ENCODE results near the gene C16orf46. TPM values are rescaled to one million over a fixed set of nuclear protein-coding genes. Genes with fewer than 3 reads are reported as not detected.

The C16orf46 gene
- polyA plus RNA-seq, 1 donor from 2014 or later = 8.7 TPM

DNA sequence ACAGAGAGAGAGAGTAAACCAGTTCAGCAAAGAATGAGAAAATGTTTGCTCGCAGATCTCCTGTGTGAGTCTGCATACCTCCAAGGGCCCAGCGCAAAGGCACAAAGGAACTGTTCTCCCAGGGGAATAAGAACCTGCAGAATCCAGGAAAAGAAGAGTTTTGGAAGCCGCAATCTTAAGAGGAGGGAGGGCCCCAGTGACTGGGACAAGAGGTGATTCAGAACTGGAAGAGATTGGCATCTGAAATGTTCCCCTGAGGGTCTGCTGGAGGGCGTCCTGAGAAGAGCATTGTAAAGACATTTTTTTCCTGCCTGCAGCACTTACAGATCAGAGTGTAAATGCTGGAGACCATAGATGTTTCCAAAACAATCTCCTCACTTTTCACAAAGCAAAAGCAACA is 35.3 kb downstream of the C16orf46 start:
- H4K20me1 ChIP-seq (ENCODE audit: insufficient read depth) = no peaks in the 10 kb centered on the region
- no peak overlapping the region for H3K9ac ChIP-seq (ENCODE audit: low read length)
- H3K36me3 ChIP-seq (ENCODE audit: insufficient read depth, low read length) = peaks cover 16% of the 10 kb centered on the region
- no peaks in the 10 kb centered on the region for H3K9me3 ChIP-seq (ENCODE audit: low read length)
- H3K4me3 ChIP-seq (ENCODE audit: low read length) = no peak overlapping the region
- TF ChIP-seq POLR2AphosphoS5 (IDR thresholded peaks at IDR 0.05) = no peak
- TF ChIP-seq MXI1 (conservative IDR thresholded peaks at IDR 0.05; ENCODE audit: poor library complexity, severe bottlenecking) = no peak
- H3K79me2 ChIP-seq (replicated peaks; ENCODE audit: insufficient read depth, low read length) = peaks cover 40% of the 10 kb centered on the region
- no peaks in the 10 kb centered on the region for H3K9me2 ChIP-seq (ENCODE audit: insufficient read depth, low read length)
- no peak overlapping the region for H3K27ac ChIP-seq (ENCODE audit: low read length)
- no peak overlapping the region for H3K4me2 ChIP-seq (ENCODE audit: low read length)
- H2AFZ ChIP-seq (ENCODE audit: low read depth, low read length) = no peak overlapping the region
- no peaks in the 10 kb centered on the region for H3K27me3 ChIP-seq (ENCODE audit: insufficient read depth, low read depth, low read length)
- no peaks in the 10 kb centered on the region for H3F3A ChIP-seq (ENCODE audit: insufficient read depth, low read length, poor library complexity, severe bottlenecking)

DNA sequence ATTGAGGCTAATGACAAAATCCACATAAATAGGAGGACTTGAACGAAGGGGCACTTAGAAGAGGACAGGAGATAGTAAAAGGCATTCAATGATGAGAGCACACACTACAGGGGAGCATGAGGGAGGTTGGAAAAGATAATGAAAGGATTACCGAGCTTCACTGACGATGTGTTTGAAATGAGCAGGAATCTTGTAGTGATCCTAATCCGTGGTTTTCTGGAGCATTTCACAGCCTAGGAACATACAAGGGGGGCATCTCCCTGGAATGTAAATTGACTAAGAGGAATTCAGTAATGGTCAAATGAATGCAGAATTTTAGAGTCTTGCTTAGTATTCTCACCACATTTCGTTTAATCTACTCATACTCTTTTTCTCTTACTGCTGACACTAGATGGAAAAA is 36.2 kb downstream of the C16orf46 start:
- H3K4me3 ChIP-seq (ENCODE audit: low read length) = no peak overlapping the region
- peaks cover 45% of the 10 kb centered on the region for H3K79me2 ChIP-seq (replicated peaks; ENCODE audit: insufficient read depth, low read length)
- H4K20me1 ChIP-seq (ENCODE audit: insufficient read depth) = no peaks in the 10 kb centered on the region
- H3K9me2 ChIP-seq (ENCODE audit: insufficient read depth, low read length) = no peaks in the 10 kb centered on the region
- no peak overlapping the region for H3K4me2 ChIP-seq (ENCODE audit: low read length)
- no peak overlapping the region for H2AFZ ChIP-seq (ENCODE audit: low read depth, low read length)
- no peaks in the 10 kb centered on the region for H3F3A ChIP-seq (ENCODE audit: insufficient read depth, low read length, poor library complexity, severe bottlenecking)
- H3K36me3 ChIP-seq (ENCODE audit: insufficient read depth, low read length) = peaks cover 10% of the 10 kb centered on the region
- H3K9me3 ChIP-seq (ENCODE audit: low read length) = no peaks in the 10 kb centered on the region
- no peak overlapping the region for H3K27ac ChIP-seq (ENCODE audit: low read length)
- TF ChIP-seq POLR2AphosphoS5 (IDR thresholded peaks at IDR 0.05) = no peak
- no peak for TF ChIP-seq TAF1 (IDR thresholded peaks at IDR 0.05; ENCODE audit: low read depth)
- TF ChIP-seq, protein P1, sequence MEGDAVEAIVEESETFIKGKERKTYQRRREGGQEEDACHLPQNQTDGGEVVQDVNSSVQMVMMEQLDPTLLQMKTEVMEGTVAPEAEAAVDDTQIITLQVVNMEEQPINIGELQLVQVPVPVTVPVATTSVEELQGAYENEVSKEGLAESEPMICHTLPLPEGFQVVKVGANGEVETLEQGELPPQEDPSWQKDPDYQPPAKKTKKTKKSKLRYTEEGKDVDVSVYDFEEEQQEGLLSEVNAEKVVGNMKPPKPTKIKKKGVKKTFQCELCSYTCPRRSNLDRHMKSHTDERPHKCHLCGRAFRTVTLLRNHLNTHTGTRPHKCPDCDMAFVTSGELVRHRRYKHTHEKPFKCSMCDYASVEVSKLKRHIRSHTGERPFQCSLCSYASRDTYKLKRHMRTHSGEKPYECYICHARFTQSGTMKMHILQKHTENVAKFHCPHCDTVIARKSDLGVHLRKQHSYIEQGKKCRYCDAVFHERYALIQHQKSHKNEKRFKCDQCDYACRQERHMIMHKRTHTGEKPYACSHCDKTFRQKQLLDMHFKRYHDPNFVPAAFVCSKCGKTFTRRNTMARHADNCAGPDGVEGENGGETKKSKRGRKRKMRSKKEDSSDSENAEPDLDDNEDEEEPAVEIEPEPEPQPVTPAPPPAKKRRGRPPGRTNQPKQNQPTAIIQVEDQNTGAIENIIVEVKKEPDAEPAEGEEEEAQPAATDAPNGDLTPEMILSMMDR (IDR thresholded peaks at IDR 0.05; ENCODE audit: poor library complexity, severe bottlenecking) = no peak
- no peak for TF ChIP-seq EZH2 (IDR thresholded peaks at IDR 0.05; ENCODE audit: borderline replicate concordance, insufficient read depth, low read length, poor library complexity, severe bottlenecking)
- no peak overlapping the region for H3K9ac ChIP-seq (ENCODE audit: low read length)
- no peaks in the 10 kb centered on the region for H3K27me3 ChIP-seq (ENCODE audit: insufficient read depth, low read depth, low read length)

DNA sequence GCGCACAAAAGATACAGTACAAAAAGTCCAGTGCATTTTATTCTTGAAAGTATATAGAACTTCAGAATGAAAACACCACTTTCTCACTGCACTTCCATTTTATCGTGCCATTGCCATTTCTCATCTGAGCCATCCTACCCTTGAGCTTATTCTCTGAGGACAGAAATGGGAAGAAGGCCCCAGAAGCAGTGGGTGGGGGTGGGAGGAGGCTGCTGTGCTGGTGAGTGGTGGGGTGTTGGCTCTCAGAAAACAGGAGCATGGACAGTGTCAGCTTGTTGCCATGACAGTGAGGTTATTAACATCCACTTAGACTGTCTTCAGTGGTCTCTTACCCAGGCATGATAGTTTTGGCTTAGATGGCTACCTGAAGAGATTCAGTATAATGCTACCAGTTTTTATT is 36.9 kb downstream of the C16orf46 start:
- H3K4me3 ChIP-seq (ENCODE audit: low read length) = no peak overlapping the region
- no peak overlapping the region for H2AFZ ChIP-seq (ENCODE audit: low read depth, low read length)
- TF ChIP-seq, protein P1 (IDR thresholded peaks at IDR 0.05; ENCODE audit: poor library complexity, severe bottlenecking) = no peak
- TF ChIP-seq, protein P2, sequence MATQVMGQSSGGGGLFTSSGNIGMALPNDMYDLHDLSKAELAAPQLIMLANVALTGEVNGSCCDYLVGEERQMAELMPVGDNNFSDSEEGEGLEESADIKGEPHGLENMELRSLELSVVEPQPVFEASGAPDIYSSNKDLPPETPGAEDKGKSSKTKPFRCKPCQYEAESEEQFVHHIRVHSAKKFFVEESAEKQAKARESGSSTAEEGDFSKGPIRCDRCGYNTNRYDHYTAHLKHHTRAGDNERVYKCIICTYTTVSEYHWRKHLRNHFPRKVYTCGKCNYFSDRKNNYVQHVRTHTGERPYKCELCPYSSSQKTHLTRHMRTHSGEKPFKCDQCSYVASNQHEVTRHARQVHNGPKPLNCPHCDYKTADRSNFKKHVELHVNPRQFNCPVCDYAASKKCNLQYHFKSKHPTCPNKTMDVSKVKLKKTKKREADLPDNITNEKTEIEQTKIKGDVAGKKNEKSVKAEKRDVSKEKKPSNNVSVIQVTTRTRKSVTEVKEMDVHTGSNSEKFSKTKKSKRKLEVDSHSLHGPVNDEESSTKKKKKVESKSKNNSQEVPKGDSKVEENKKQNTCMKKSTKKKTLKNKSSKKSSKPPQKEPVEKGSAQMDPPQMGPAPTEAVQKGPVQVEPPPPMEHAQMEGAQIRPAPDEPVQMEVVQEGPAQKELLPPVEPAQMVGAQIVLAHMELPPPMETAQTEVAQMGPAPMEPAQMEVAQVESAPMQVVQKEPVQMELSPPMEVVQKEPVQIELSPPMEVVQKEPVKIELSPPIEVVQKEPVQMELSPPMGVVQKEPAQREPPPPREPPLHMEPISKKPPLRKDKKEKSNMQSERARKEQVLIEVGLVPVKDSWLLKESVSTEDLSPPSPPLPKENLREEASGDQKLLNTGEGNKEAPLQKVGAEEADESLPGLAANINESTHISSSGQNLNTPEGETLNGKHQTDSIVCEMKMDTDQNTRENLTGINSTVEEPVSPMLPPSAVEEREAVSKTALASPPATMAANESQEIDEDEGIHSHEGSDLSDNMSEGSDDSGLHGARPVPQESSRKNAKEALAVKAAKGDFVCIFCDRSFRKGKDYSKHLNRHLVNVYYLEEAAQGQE (IDR thresholded peaks at IDR 0.05; ENCODE audit: borderline replicate concordance) = no peak
- TF ChIP-seq TAF1 (IDR thresholded peaks at IDR 0.05; ENCODE audit: low read depth) (no peak), MXI1 (conservative IDR thresholded peaks at IDR 0.05; ENCODE audit: poor library complexity, severe bottlenecking) (no peak), EP300 (conservative IDR thresholded peaks at IDR 0.05; ENCODE audit: poor library complexity, severe bottlenecking) (no peak), POLR2AphosphoS5 (IDR thresholded peaks at IDR 0.05) (no peak), EZH2 (IDR thresholded peaks at IDR 0.05; ENCODE audit: borderline replicate concordance, insufficient read depth, low read length, poor library complexity, severe bottlenecking) (no peak), RAD21 (conservative IDR thresholded peaks at IDR 0.05) (no peak), SMC3 (conservative IDR thresholded peaks at IDR 0.05; ENCODE audit: poor library complexity) (no peak)
- H3K27ac ChIP-seq (ENCODE audit: low read length) = no peak overlapping the region
- no peak overlapping the region for H3K9ac ChIP-seq (ENCODE audit: low read length)
- no peaks in the 10 kb centered on the region for H3K27me3 ChIP-seq (ENCODE audit: insufficient read depth, low read depth, low read length)
- H3K79me2 ChIP-seq (replicated peaks; ENCODE audit: insufficient read depth, low read length) = peaks cover 45% of the 10 kb centered on the region
- H3K36me3 ChIP-seq (ENCODE audit: insufficient read depth, low read length) = peaks cover 10% of the 10 kb centered on the region
- H3K4me2 ChIP-seq (ENCODE audit: low read length) = no peak overlapping the region
- no peaks in the 10 kb centered on the region for H3F3A ChIP-seq (ENCODE audit: insufficient read depth, low read length, poor library complexity, severe bottlenecking)
- H3K9me2 ChIP-seq (ENCODE audit: insufficient read depth, low read length) = no peaks in the 10 kb centered on the region
- no peaks in the 10 kb centered on the region for H4K20me1 ChIP-seq (ENCODE audit: insufficient read depth)
- no peaks in the 10 kb centered on the region for H3K9me3 ChIP-seq (ENCODE audit: low read length)

Measured in neural cell (in vitro differentiated cells).